Gastroesophageal sphincter (tissue), 4 donors: ENCODE measurements around the gene EPHX1. TPM values are rescaled to one million over a fixed set of nuclear protein-coding genes. Genes with fewer than 3 reads are reported as not detected.

Source experiments
- ATAC-seq: fragments of 150-250 bp; one replicate; pipeline ENCODE4 v1.9.1; 2016; ENCODE audit warnings: mild to moderate bottlenecking, moderate library complexity
- H3K27ac ChIP-seq, 4 donors: fragments of 200-600 bp; sonication (generic) in 3 of 4; 1 replicate in 3 of 4; 2 replicates in 1 of 4; pipeline ENCODE4 v1.5.1; 2016 to 2019
- H3K27me3 ChIP-seq: fragments of 200-600 bp; sonication (generic); one replicate; pipeline ENCODE4 v1.5.1; 2019
- H3K36me3 ChIP-seq, 2 donors: fragments of 200-600 bp; sonication (generic); one replicate each; pipeline ENCODE4 v1.5.1; 2019; ENCODE audit warnings: control low read depth in 1 of 2
- H3K4me1 ChIP-seq, 3 donors: fragments of 200-600 bp; sonication (generic); 1 replicate in 2 of 3; 2 replicates in 1 of 3; pipeline ENCODE4 v1.5.1; 2016 to 2019; ENCODE audit warnings: control low read depth in 2 of 3
- H3K4me3 ChIP-seq, 2 donors: fragments of 200-600 bp; sonication (generic); one replicate each; pipeline ENCODE4 v1.5.1; 2019; ENCODE audit warnings: mild to moderate bottlenecking in 1 of 2, moderate library complexity in 1 of 2
- H3K9me3 ChIP-seq, 3 donors: fragments of 200-600 bp; sonication (generic); one replicate each; pipeline ENCODE4 v1.5.1; 2017 to 2019; ENCODE audit warnings: control low read depth in 2 of 3
- EP300 ChIP-seq: sonication (generic); formaldehyde crosslinking; IDR thresholded peaks from one replicate; pipeline ENCODE4 v1.6.1; 2017; ENCODE audit warnings: antibody characterized with exemption, mild to moderate bottlenecking
- POLR2A ChIP-seq, 2 donors: fragments of 450-650 bp; IDR thresholded peaks; one replicate each; pipeline ENCODE4 v1.6.1; 2017; ENCODE audit warnings: antibody characterized with exemption in 2 of 2, mild to moderate bottlenecking in 2 of 2, moderate library complexity in 1 of 2
- POLR2AphosphoS5 ChIP-seq: sonication (generic); formaldehyde crosslinking; IDR thresholded peaks from one replicate; pipeline ENCODE4 v1.6.1; 2017; ENCODE audit warnings: antibody characterized with exemption
- WGBS, 2 donors: methylation state at CpG; one replicate each; pipeline ENCODE4 v1.1.5; 2018; ENCODE audit warnings: low coverage in 1 of 2; 5-methylcytosine and 5-hydroxymethylcytosine counted together
- total RNA-seq, 4 donors: library from RNA; depleted of rRNA; stranded (reverse); fragments of >200 nt; gene quantifications; one replicate each; pipeline ENCODE4 v1.1.0, GENCODE V29; 2016
- TF ChIP-seq, protein P1 (sequence below), 4 experiments: fragments of 200-600 bp in 2 of 4; fragments of 450-650 bp in 2 of 4; sonication (generic) in 1 of 4; IDR thresholded peaks; one replicate each; pipeline ENCODE4 v1.5.1; 2017 to 2019; ENCODE audit warnings: antibody characterized with exemption in 4 of 4, mild to moderate bottlenecking in 2 of 4, moderate library complexity in 2 of 4

EPHX1 gene
- total RNA-seq, 4 donors from 2014 or later: 74.0 to 133 (median 101) TPM

DNA sequence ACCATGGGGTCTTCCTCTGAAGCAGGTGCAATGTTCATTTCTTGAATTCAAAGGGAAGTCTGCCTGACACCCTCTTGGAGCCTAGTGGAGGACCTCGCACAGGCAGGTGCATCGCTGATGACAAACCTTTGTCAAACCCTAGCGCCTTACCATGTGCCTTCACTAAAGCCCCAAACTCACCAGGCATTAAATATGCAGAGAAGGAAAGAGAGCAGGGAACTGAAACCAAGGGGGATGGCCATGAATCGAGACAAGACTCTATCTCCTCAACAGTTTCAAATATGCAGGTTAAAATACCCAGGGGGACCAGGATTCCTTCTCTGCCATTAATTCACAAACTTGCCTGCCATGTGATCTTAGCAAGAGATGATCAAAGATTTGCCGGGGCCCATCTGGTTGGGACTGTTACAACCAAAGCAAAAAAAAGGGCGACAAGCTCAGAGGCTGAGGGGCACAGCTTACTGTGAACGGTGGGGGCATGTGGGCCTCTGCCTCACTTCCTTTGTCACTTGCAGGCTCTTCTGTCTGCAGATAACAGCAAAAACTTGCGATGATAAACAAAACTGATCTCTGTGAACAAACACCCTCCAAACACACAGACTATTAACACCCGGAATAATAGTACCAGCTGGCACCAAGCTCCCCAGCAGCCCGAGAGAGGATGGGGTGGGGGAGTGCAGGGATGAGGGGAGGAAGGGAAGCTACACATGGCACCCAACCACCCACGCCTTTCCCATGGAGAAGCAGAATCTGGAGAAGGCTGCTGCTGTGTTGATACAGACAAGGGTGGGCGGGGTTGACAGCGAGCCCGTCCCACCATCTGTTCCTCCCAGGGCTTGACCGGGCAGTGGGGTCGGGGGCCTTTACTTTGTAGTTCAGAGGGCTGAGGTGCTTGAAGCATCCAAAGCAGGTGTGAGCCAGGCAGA lies 38.4 kb downstream of the EPHX1 start:
- peaks cover 0 to 48% (median 5%) of the 10 kb centered on the region in 3 donors for H3K4me1 ChIP-seq
- H3K9me3 ChIP-seq: no peaks in the 10 kb centered on the region
- peak overlapping the region in 1 of 4 donors; percentile 34 for H3K27ac ChIP-seq
- ATAC-seq: no peak
- TF ChIP-seq POLR2A (IDR thresholded peaks at IDR 0.05) (no peak), EP300 (no peak), POLR2AphosphoS5 (no peak)
- TF ChIP-seq, protein P1, sequence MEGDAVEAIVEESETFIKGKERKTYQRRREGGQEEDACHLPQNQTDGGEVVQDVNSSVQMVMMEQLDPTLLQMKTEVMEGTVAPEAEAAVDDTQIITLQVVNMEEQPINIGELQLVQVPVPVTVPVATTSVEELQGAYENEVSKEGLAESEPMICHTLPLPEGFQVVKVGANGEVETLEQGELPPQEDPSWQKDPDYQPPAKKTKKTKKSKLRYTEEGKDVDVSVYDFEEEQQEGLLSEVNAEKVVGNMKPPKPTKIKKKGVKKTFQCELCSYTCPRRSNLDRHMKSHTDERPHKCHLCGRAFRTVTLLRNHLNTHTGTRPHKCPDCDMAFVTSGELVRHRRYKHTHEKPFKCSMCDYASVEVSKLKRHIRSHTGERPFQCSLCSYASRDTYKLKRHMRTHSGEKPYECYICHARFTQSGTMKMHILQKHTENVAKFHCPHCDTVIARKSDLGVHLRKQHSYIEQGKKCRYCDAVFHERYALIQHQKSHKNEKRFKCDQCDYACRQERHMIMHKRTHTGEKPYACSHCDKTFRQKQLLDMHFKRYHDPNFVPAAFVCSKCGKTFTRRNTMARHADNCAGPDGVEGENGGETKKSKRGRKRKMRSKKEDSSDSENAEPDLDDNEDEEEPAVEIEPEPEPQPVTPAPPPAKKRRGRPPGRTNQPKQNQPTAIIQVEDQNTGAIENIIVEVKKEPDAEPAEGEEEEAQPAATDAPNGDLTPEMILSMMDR (IDR thresholded peaks at IDR 0.05): no peak
- 60 to 77% methylated on average over 5 to 9 of the region's 16 CpGs for WGBS, 2 donors
- peaks cover 0 to 92% of the 10 kb centered on the region in 2 donors for H3K36me3 ChIP-seq
- H3K4me3 ChIP-seq: no peak overlapping the region
- H3K27me3 ChIP-seq: no peaks in the 10 kb centered on the region

DNA sequence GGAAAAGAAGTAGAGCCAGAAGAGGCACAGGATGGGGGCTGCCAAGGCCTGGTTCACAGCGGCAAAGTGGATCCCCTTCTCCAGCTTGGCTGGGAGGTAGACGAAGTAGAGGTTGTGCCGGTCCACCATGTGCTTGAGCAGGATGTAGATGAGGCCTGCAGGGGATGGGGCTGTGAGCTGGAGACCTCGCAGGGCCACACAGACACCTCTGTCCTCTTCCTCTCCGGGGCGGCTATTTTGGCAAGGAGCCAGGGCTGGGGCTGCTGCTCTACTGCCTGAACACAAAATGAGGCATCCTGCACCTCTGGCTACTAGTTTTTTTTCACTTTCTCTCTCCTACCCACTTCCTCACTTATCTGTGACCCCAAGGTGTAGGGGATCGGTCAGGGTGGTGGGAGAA lies 40.0 kb downstream of the EPHX1 start:
- no peaks in the 10 kb centered on the region for H3K27me3 ChIP-seq
- H3K9me3 ChIP-seq: no peaks in the 10 kb centered on the region
- H3K4me1 ChIP-seq: peaks cover 0 to 46% (median 5%) of the 10 kb centered on the region in 3 donors
- H3K36me3 ChIP-seq: peaks cover 0 to 92% of the 10 kb centered on the region in 2 donors
- peak overlapping the region in 1 of 4 donors; percentile 33 for H3K27ac ChIP-seq
- H3K4me3 ChIP-seq: no peak overlapping the region
- 100% methylated on average over 1 of the region's 7 CpGs for WGBS, 2 donors
- TF ChIP-seq, protein P1 (IDR thresholded peaks at IDR 0.05): no peak
- TF ChIP-seq POLR2A (IDR thresholded peaks at IDR 0.05) (no peak), POLR2AphosphoS5 (no peak), EP300 (no peak)
- ATAC-seq: no peak

DNA sequence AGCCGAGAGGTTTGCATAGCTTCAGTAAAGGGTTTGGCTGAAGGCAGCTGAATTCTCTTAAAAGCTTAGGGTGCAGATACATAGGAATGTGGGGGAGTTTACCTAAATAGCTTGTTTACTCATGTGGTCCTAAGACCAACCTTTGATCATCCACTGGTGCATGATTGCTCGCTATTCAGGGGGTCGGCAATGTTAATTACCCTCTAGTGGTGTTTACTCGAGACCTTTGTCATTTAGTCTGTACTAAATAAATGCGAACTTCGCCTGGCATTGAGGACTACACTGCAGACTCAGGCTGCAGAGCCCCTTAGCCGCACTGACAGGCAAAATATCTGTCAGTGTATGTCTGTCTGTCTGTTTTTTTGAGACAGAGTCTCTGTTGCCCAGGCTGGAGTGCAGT lies 40.4 kb downstream of the EPHX1 start:
- WGBS, 2 donors: 99% methylated on average over 6 of the region's 7 CpGs; no CpG with 5 or more reads in 1 of the 2 donors
- no peak overlapping the region for H3K27ac ChIP-seq

DNA sequence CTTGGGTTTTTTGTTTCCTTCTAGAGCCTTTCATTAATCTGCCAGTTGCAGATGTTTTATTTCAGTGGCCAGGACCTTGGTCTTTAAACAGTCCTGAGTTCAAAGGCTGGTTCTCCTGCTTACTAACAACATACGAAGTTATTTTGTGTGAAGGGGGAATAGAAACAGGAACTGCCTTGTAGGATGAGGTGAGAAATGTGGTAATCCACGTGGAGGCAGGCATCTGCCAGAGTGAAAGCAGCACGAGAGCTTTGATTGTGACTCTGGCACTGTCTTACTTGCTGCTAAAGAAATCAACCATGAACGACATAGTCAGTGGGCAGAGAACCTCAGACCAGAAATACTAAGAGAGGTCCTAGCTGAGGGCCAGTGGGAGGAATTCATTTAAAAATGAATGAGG lies 41.9 kb downstream of the EPHX1 start:
- Histone ChIP-seq H3K27me3 (no peaks in the 10 kb centered on the region), H3K27ac (no peak overlapping the region), H3K4me3 (no peak overlapping the region), H3K36me3 (peaks cover 0 to 93% of the 10 kb centered on the region in 2 donors), H3K9me3 (no peaks in the 10 kb centered on the region), H3K4me1 (peaks cover 0 to 38% (median 0%) of the 10 kb centered on the region in 3 donors)
- TF ChIP-seq, protein P1 (IDR thresholded peaks at IDR 0.05): no peak
- TF ChIP-seq POLR2A (IDR thresholded peaks at IDR 0.05): no peak
- no peak for TF ChIP-seq EP300
- no peak for TF ChIP-seq POLR2AphosphoS5
- 28 to 38% methylated on average over 4 of the region's 4 CpGs for WGBS, 2 donors
- no peak for ATAC-seq

More for the DNA sequence above, 40.4 kb downstream of the EPHX1 start:
- Histone ChIP-seq H3K9me3 (no peaks in the 10 kb centered on the region), H3K27me3 (no peaks in the 10 kb centered on the region), H3K4me3 (no peak overlapping the region), H3K4me1 (peaks cover 0 to 42% (median 3%) of the 10 kb centered on the region in 3 donors), H3K36me3 (peaks cover 0 to 92% of the 10 kb centered on the region in 2 donors)
- no peak for TF ChIP-seq EP300
- TF ChIP-seq POLR2A (IDR thresholded peaks at IDR 0.05): no peak
- TF ChIP-seq, protein P1 (IDR thresholded peaks at IDR 0.05): no peak
- TF ChIP-seq POLR2AphosphoS5: no peak
- ATAC-seq: no peak
